Naive thymus-derived CD4-positive, alpha-beta T cell (primary cell): Measurements from ENCODE around the gene PLBD2. TPM values are rescaled to one million over a fixed set of nuclear protein-coding genes. Genes with fewer than 3 reads are reported as not detected.

Experiments used
- ATAC-seq: fragments of 150-1000 bp; cut with Tn5 transposase; 2 replicates; pipeline ENCODE4 v1.10.0; 2021; ENCODE audit warnings: mild to moderate bottlenecking, moderate library complexity
- CTCF ChIA-PET: fragments of 350-600 bp; sonication (Branson Sonifier 250); formaldehyde crosslinking; loops from one replicate; lab custom pipeline; 2021; ENCODE audit warnings: antibody characterized with exemption; lab: Charles Lee
- POLR2A ChIA-PET: fragments of 350-600 bp; sonication (Branson Sonifier 250); formaldehyde crosslinking; loops from one replicate; lab custom pipeline; 2021; ENCODE audit warnings: antibody characterized with exemption, inconsistent platforms; lab: Charles Lee
- DNase-seq, 9 donors: peaks; one replicate each; pipeline versions ENCODE4 v3.0.0 to v3.0.0-alpha.2; 2020 to 2022; ENCODE audit warnings: mixed read lengths in 1 of 9
- H3K27ac ChIP-seq: one replicate; pipeline ENCODE4 v1.7.0; 2013; ENCODE audit warnings: mild to moderate bottlenecking, low read depth, low read length, moderate library complexity
- H3K27me3 ChIP-seq, 2 donors: one replicate each; pipeline ENCODE4 v1.7.0; 2013; ENCODE audit warnings: low read length in 2 of 2, mild to moderate bottlenecking in 2 of 2, moderate library complexity in 2 of 2; ENCODE audit not compliant: control insufficient read depth in 2 of 2, insufficient read depth in 2 of 2
- H3K36me3 ChIP-seq, 3 experiments: 1 replicate in 2 of 3; 2 replicates in 1 of 3; pipeline ENCODE4 v1.7.0; 2013; ENCODE audit warnings: low read length in 3 of 3, mild to moderate bottlenecking in 3 of 3, moderate library complexity in 1 of 3; ENCODE audit not compliant: insufficient read depth in 3 of 3, control insufficient read depth in 2 of 3
- H3K4me1 ChIP-seq, 2 donors: one replicate each; pipeline ENCODE4 v1.7.0; 2013; ENCODE audit warnings: low read length in 2 of 2, mild to moderate bottlenecking in 2 of 2, moderate library complexity in 1 of 2; ENCODE audit not compliant: control insufficient read depth in 2 of 2, insufficient read depth in 2 of 2
- H3K4me3 ChIP-seq: 2 replicates; pipeline ENCODE4 v1.7.0; 2013; ENCODE audit warnings: mild to moderate bottlenecking, low read length
- H3K9me3 ChIP-seq, 3 experiments: 1 replicate in 2 of 3; 2 replicates in 1 of 3; pipeline ENCODE4 v1.7.0; 2013; ENCODE audit warnings: low read length in 3 of 3; ENCODE audit not compliant: control insufficient read depth in 2 of 3
- H3K27ac Mint-ChIP-seq, 9 donors: one replicate each; pipeline ENCODE4 v1.8.0; 2020 to 2022; ENCODE audit warnings: mixed read lengths in 9 of 9, mild to moderate bottlenecking in 8 of 9, moderate library complexity in 5 of 9, inconsistent platforms in 2 of 9
- H3K27me3 Mint-ChIP-seq, 5 donors: one replicate each; pipeline ENCODE4 v1.8.0; 2021 to 2022; ENCODE audit warnings: mixed read lengths in 5 of 5, mild to moderate bottlenecking in 1 of 5
- H3K36me3 Mint-ChIP-seq, 5 donors: one replicate each; pipeline ENCODE4 v1.8.0; 2020 to 2022; ENCODE audit warnings: mixed read lengths in 5 of 5, mild to moderate bottlenecking in 3 of 5, inconsistent platforms in 1 of 5
- H3K4me1 Mint-ChIP-seq, 7 donors: one replicate each; pipeline ENCODE4 v1.8.0; 2020 to 2022; ENCODE audit warnings: mixed read lengths in 7 of 7, mild to moderate bottlenecking in 3 of 7, inconsistent platforms in 1 of 7
- H3K4me3 Mint-ChIP-seq, 10 donors: one replicate each; pipeline ENCODE4 v1.8.0; 2020 to 2022; ENCODE audit warnings: mild to moderate bottlenecking in 10 of 10, mixed read lengths in 10 of 10, moderate library complexity in 6 of 10, inconsistent platforms in 2 of 10
- H3K9me3 Mint-ChIP-seq, 11 donors: one replicate each; pipeline ENCODE4 v1.8.0; 2020 to 2022; ENCODE audit warnings: mixed read lengths in 11 of 11, mild to moderate bottlenecking in 4 of 11, inconsistent platforms in 1 of 11, moderate library complexity in 1 of 11
- intact Hi-C, 2 donors: fragments of 100-400 bp; cut with micrococcal nuclease; formaldehyde crosslinking; loops; one replicate each; pipeline ENCODE4 v1.15.1; 2023
- polyA plus RNA-seq, 2 donors: library from polyadenylated mRNA; unstranded; fragments of 300-500 nt; fragmentation: Illumina TruSeq; gene quantifications; one replicate each; pipeline ENCODE4 v1.2.3, GENCODE V29; 2021
- total RNA-seq, 6 experiments: library from RNA in 5 of 6; stranded (reverse) in 5 of 6; gene quantifications; 1 replicate in 5 of 6; 2 replicates in 1 of 6; pipeline ENCODE4 v1.2.3 and lab custom pipeline; 2021 to 2026

Gene PLBD2
- total and polyA plus RNA-seq, 7 experiments from 2014 or later, result 7.8 to 25.4 (median 13.3) TPM

DNA sequence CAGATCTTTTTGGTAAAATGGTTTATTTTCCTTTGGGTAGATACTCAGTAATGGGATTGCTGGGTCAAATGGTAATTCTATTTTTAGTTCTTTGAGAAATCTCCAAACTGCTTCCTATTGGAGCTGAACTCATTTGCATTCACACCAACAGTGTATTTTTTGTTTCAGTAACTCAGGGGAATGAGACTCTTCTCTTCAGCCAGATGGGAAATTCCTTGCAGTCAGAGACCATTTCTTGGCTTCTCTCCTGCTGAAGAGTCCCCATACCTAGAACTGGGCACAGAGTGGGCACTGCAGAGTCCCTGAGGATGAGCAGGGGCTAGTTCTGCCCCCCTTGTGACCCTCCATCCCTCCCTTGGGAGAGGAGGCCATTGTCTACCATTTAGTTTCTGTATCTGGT, 74.6 kb downstream of the PLBD2 start:
- no peaks in the 10 kb centered on the region for H3K4me1 ChIP-seq
- ATAC-seq (no peak), DNase-seq (no peak)
- no peaks in the 10 kb centered on the region for H3K36me3 ChIP-seq
- H3K4me3 ChIP-seq, result no peak overlapping the region
- no peaks in the 10 kb centered on the region for H3K27me3 ChIP-seq
- Mint-ChIP-seq H3K27me3 (peaks cover 0 to 31% (median 4%) of the 10 kb centered on the region in 5 donors), H3K4me1 (peaks cover 0 to 2% (median 0%) of the 10 kb centered on the region in 7 donors), H3K27ac (no peak overlapping the region), H3K9me3 (peaks cover 0 to 3% (median 0%) of the 10 kb centered on the region in 11 donors), H3K4me3 (no peak overlapping the region), H3K36me3 (no peaks in the 10 kb centered on the region)
- no peak overlapping the region for H3K27ac ChIP-seq
- CTCF ChIA-PET, result no interaction called here
- POLR2A ChIA-PET, result no interaction called here
- intact Hi-C loops, result no loop called here
- no peaks in the 10 kb centered on the region for H3K9me3 ChIP-seq

- Mint-ChIP-seq H3K36me3 (no peaks in the 10 kb centered on the region), H3K27me3 (peaks cover 0 to 19% (median 4%) of the 10 kb centered on the region in 5 donors), H3K4me3 (no peak overlapping the region), H3K27ac (no peak overlapping the region), H3K4me1 (peaks cover 0 to 2% (median 0%) of the 10 kb centered on the region in 7 donors), H3K9me3 (no peaks in the 10 kb centered on the region)
- no peak overlapping the region for H3K4me3 ChIP-seq
- no peak overlapping the region for H3K27ac ChIP-seq
- H3K4me1 ChIP-seq, result no peaks in the 10 kb centered on the region
- no peaks in the 10 kb centered on the region for H3K9me3 ChIP-seq
- no peak for DNase-seq
- intact Hi-C loops, result no loop called here
- no peaks in the 10 kb centered on the region for H3K36me3 ChIP-seq
- ChIA-PET CTCF (no interaction called here), POLR2A (no interaction called here)
- ATAC-seq, result no peak
- H3K27me3 ChIP-seq, result no peaks in the 10 kb centered on the region
Observed at GRCh38 chr12:113435367-113435766, 77.0 kb downstream of the PLBD2 start.

DNA sequence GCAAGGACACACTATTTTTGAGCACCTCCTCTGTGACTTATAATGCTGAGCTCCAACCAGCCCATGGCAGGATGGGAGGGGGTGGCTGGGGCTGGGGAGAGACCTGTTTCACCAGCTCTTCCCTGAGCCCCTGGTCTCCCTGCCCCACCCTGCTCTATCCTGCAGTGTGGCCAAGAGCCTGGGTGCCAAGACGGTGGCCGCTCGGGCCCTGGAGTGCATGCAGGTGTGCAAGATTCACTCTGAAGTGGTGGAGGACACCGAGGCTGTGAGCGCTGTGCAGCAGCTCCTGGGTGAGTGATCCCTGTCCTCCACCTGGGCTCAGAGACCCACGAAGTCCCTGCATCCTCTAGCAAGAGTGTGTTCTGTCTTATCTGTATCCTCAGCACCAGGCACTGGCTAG, 78.2 kb downstream of the PLBD2 start:
- ChIA-PET POLR2A (no interaction called here), CTCF (no interaction called here)
- ATAC-seq, result no peak

GRCh38 chr12:113436993-113437728, 78.8 kb downstream of the PLBD2 start:
- Mint-ChIP-seq H3K27me3 (peaks cover 0 to 12% (median 4%) of the 10 kb centered on the region in 5 donors), H3K36me3 (no peaks in the 10 kb centered on the region), H3K4me3 (no peak overlapping the region), H3K27ac (no peak overlapping the region), H3K9me3 (no peaks in the 10 kb centered on the region), H3K4me1 (peaks cover 0 to under 1% (median 0%) of the 10 kb centered on the region in 7 donors)
- no peak for ATAC-seq
- POLR2A ChIA-PET, result no interaction called here
- no peak overlapping the region for H3K4me3 ChIP-seq
- no peaks in the 10 kb centered on the region for H3K9me3 ChIP-seq
- intact Hi-C loops, result no loop called here
- DNase-seq, result no peak
- H3K27me3 ChIP-seq, result no peaks in the 10 kb centered on the region
- H3K27ac ChIP-seq, result no peak overlapping the region
- no peaks in the 10 kb centered on the region for H3K4me1 ChIP-seq
- CTCF ChIA-PET, result no interaction called here
- no peaks in the 10 kb centered on the region for H3K36me3 ChIP-seq

More for the DNA sequence above, 78.2 kb downstream of the PLBD2 start:
- intact Hi-C loops, result no loop called here
- Histone ChIP-seq H3K9me3 (no peaks in the 10 kb centered on the region), H3K27ac (no peak overlapping the region), H3K27me3 (no peaks in the 10 kb centered on the region), H3K4me3 (no peak overlapping the region), H3K36me3 (no peaks in the 10 kb centered on the region), H3K4me1 (no peaks in the 10 kb centered on the region)
- H3K4me1 Mint-ChIP-seq, result peaks cover 0 to 2% (median 0%) of the 10 kb centered on the region in 7 donors
- H3K27ac Mint-ChIP-seq, result no peak overlapping the region
- no peaks in the 10 kb centered on the region for H3K36me3 Mint-ChIP-seq
- no peak for DNase-seq
- H3K9me3 Mint-ChIP-seq, result no peaks in the 10 kb centered on the region
- peaks cover 0 to 12% (median 4%) of the 10 kb centered on the region in 5 donors for H3K27me3 Mint-ChIP-seq
- no peak overlapping the region for H3K4me3 Mint-ChIP-seq

- peaks cover 0 to 12% (median under 1%) of the 10 kb centered on the region in 5 donors for H3K27me3 Mint-ChIP-seq
- H3K36me3 ChIP-seq, result no peaks in the 10 kb centered on the region
- H3K4me1 Mint-ChIP-seq, result no peaks in the 10 kb centered on the region
- H3K36me3 Mint-ChIP-seq, result no peaks in the 10 kb centered on the region
- H3K9me3 ChIP-seq, result no peaks in the 10 kb centered on the region
- no peak overlapping the region for H3K4me3 Mint-ChIP-seq
- DNase-seq, result no peak
- H3K27me3 ChIP-seq, result no peaks in the 10 kb centered on the region
- POLR2A ChIA-PET, result no interaction called here
- no peak overlapping the region for H3K4me3 ChIP-seq
- CTCF ChIA-PET, result no interaction called here
- ATAC-seq, result no peak
- H3K4me1 ChIP-seq, result no peaks in the 10 kb centered on the region
- H3K27ac ChIP-seq, result no peak overlapping the region
- no peaks in the 10 kb centered on the region for H3K9me3 Mint-ChIP-seq
- intact Hi-C loops, result no loop called here
- H3K27ac Mint-ChIP-seq, result no peak overlapping the region
Observed at GRCh38 chr12:113437729-113438100, 79.3 kb downstream of the PLBD2 start.

GRCh38 chr12:113438523-113439300, 80.3 kb downstream of the PLBD2 start:
- Mint-ChIP-seq H3K9me3 (peaks cover 0 to 2% (median 0%) of the 10 kb centered on the region in 11 donors), H3K27me3 (peaks cover 0 to 12% (median 2%) of the 10 kb centered on the region in 5 donors), H3K36me3 (no peaks in the 10 kb centered on the region), H3K27ac (no peak overlapping the region), H3K4me1 (no peaks in the 10 kb centered on the region), H3K4me3 (no peak overlapping the region)
- no peak for DNase-seq
- no peaks in the 10 kb centered on the region for H3K4me1 ChIP-seq
- H3K27me3 ChIP-seq, result no peaks in the 10 kb centered on the region
- intact Hi-C loops, result no loop called here
- no peaks in the 10 kb centered on the region for H3K36me3 ChIP-seq
- ChIA-PET POLR2A (no interaction called here), CTCF (no interaction called here)
- no peak for ATAC-seq
- no peak overlapping the region for H3K4me3 ChIP-seq
- H3K9me3 ChIP-seq, result no peaks in the 10 kb centered on the region
- no peak overlapping the region for H3K27ac ChIP-seq
